Subcutaneous abdominal adipose tissue (tissue), 5 donors: ENCODE data around the gene ORM2.
"Not testable (repeated sequence)": the region's sequence is repeated elsewhere in the genome, so short reads cannot be mapped to it uniquely, and the experiment has no call there.

Source experiments
- H3K27ac ChIP-seq: one replicate; pipeline ENCODE4 v1.7.0; 2013; ENCODE audit warnings: low read depth, mild to moderate bottlenecking, inconsistent platforms, low read length, moderate library complexity
- H3K27me3 ChIP-seq, 5 donors: one replicate each; pipeline ENCODE4 v1.7.0; 2013; ENCODE audit warnings: low read length in 5 of 5, inconsistent platforms in 1 of 5; ENCODE audit not compliant: control insufficient read depth in 5 of 5, insufficient read depth in 4 of 5
- H3K36me3 ChIP-seq, 5 donors: one replicate each; pipeline ENCODE4 v1.7.0; 2013; ENCODE audit warnings: low read length in 5 of 5; ENCODE audit not compliant: control insufficient read depth in 5 of 5, insufficient read depth in 5 of 5
- H3K4me1 ChIP-seq, 5 donors: one replicate each; pipeline ENCODE4 v1.7.0; 2013; ENCODE audit warnings: low read length in 5 of 5, mild to moderate bottlenecking in 3 of 5, moderate library complexity in 1 of 5; ENCODE audit not compliant: control insufficient read depth in 5 of 5, insufficient read depth in 5 of 5
- H3K4me3 ChIP-seq, 5 donors: one replicate each; pipeline ENCODE4 v1.7.0; 2013; ENCODE audit warnings: low read length in 5 of 5, low read depth in 1 of 5
- H3K9ac ChIP-seq, 5 donors: one replicate each; pipeline ENCODE4 v1.7.0; 2013; ENCODE audit warnings: low read length in 5 of 5, mild to moderate bottlenecking in 4 of 5, moderate library complexity in 3 of 5
- H3K9me3 ChIP-seq, 5 donors: one replicate each; pipeline ENCODE4 v1.7.0; 2013; ENCODE audit warnings: low read length in 5 of 5; ENCODE audit not compliant: control insufficient read depth in 5 of 5
- donor health status: healthy.
- donor health status: healthy.
- donor health status: healthy.
- donor health status: healthy.
- donor health status: healthy.

The ORM2 gene

DNA sequence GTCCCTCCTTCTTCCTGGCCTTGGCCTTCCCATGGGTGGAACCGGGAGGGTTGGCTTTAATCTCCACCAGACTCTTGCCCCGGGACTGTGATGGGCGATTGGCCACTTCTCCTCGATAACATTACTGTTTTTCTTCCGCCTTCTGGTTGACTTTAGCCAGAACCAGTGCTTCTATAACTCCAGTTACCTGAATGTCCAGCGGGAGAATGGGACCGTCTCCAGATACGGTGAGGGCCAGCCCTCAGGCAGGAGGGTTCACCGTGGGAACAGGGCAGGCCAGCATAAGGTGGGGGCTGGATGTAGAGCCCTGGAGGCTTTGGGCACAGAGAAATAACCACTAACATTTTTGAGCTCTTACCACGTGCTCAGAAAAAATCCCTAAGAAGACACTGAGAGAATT, 967 bp downstream of the ORM2 start:
- Histone ChIP-seq H3K36me3 (peaks cover 0 to 11% (median 8%) of the 10 kb centered on the region in 5 donors), H3K27me3 (no peaks in the 10 kb centered on the region), H3K9me3 (no peaks in the 10 kb centered on the region), H3K4me1 (peaks cover 0 to 2% (median 0%) of the 10 kb centered on the region in 5 donors), H3K9ac (no peak overlapping the region), H3K27ac (no peak overlapping the region), H3K4me3 (no peak overlapping the region)

DNA sequence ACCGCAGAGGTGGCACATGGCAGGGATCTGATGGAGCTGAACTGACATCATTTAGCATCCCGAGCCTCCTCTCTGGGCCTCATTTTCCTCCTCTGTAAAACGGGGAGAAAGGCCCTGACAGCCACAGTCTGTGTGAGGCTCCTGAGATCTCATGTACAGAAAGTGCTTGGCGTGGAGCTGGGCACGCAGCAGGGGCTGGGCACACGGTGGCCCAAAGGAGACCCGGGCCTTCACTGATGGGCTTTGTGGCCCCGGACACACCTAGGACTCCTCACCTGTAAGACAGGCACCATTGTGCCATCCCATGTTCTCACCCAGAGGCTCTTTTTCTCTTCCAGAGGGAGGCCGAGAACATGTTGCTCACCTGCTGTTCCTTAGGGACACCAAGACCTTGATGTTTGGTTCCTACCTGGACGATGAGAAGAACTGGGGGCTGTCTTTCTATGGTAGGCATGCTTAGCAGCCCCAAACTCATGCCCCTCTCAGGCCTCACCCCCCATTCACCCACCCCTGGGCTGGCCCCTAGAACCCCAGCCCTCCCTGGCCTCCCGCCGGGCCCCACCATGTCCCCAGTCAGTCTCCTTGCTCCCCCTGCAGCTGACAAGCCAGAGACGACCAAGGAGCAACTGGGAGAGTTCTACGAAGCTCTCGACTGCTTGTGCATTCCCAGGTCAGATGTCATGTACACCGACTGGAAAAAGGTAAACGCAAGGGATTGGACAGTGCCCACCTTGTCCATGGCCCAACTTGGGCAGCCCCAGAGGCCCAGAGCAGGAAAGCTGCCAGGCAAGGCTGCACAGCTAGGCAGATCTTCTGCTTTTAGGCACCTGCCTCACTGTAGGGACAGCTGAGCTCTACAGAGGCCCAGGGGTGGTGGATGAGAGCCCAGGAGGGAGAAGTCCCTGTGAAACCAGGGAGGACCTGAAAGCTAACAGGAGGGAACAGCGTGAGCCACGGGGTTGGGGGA, 1.8 kb downstream of the ORM2 start:
- H3K9me3 ChIP-seq, H3K4me3 ChIP-seq, H3K4me1 ChIP-seq, H3K9ac ChIP-seq, H3K27ac ChIP-seq, H3K27me3 ChIP-seq: not testable (repeated sequence)
- H3K36me3 ChIP-seq: peaks cover 0 to 20% (median 17%) of the 10 kb centered on the region in 5 donors

GRCh38 chr9:114332474-114333040, 2.9 kb downstream of the ORM2 start:
- peaks cover 0 to 29% (median 27%) of the 10 kb centered on the region in 5 donors for H3K36me3 ChIP-seq
- H3K9ac ChIP-seq, H3K27ac ChIP-seq, H3K4me1 ChIP-seq, H3K4me3 ChIP-seq, H3K9me3 ChIP-seq, H3K27me3 ChIP-seq: not testable (repeated sequence)

DNA sequence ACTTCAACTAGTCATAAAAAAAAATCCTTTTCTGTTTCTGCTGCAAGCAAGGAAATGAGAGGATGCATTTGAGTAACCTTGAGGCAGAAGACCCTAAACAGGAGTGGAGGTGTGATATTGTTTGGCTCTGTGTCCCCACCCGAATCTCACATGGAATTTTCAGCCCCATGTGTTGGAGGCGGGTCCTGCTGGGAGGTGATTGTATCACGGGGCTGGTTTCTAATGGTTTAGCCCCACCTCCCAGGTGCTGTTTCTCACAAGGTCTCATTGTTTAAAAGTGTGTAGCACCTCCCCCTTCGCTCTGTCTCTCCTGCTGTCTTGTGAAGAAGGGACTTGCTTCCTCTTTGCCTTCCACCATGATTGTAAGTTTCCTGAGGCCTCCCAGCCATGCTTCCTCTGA, 4.0 kb downstream of the ORM2 start:
- H3K9me3 ChIP-seq, H3K4me1 ChIP-seq, H3K27ac ChIP-seq, H3K27me3 ChIP-seq, H3K9ac ChIP-seq, H3K4me3 ChIP-seq: not testable (repeated sequence)
- peaks cover 5 to 41% (median 38%) of the 10 kb centered on the region in 5 donors for H3K36me3 ChIP-seq

GRCh38 chr9:114334490-114334889, 4.8 kb downstream of the ORM2 start:
- Histone ChIP-seq H3K9me3 (no peaks in the 10 kb centered on the region), H3K27me3 (no peaks in the 10 kb centered on the region), H3K27ac (no peak overlapping the region), H3K9ac (no peak overlapping the region), H3K36me3 (peaks cover 5 to 48% (median 46%) of the 10 kb centered on the region in 5 donors), H3K4me3 (no peak overlapping the region), H3K4me1 (no peaks in the 10 kb centered on the region)

GRCh38 chr9:114335745-114336144, 6.1 kb downstream of the ORM2 start:
- Histone ChIP-seq H3K36me3 (peaks cover 5 to 61% (median 58%) of the 10 kb centered on the region in 5 donors), H3K4me3 (no peak overlapping the region), H3K4me1 (peaks cover 0 to 5% (median 0%) of the 10 kb centered on the region in 5 donors), H3K9me3 (no peaks in the 10 kb centered on the region), H3K27ac (no peak overlapping the region), H3K9ac (no peak overlapping the region), H3K27me3 (no peaks in the 10 kb centered on the region)

- no peaks in the 10 kb centered on the region for H3K27me3 ChIP-seq
- peaks cover 5 to 65% (median 62%) of the 10 kb centered on the region in 5 donors for H3K36me3 ChIP-seq
- no peak overlapping the region for H3K4me3 ChIP-seq
- H3K9me3 ChIP-seq: no peaks in the 10 kb centered on the region
- no peak overlapping the region for H3K27ac ChIP-seq
- no peak overlapping the region for H3K9ac ChIP-seq
- peaks cover 0 to 5% (median 0%) of the 10 kb centered on the region in 5 donors for H3K4me1 ChIP-seq
Observed at GRCh38 chr9:114336157-114336556, 6.5 kb downstream of the ORM2 start.

DNA sequence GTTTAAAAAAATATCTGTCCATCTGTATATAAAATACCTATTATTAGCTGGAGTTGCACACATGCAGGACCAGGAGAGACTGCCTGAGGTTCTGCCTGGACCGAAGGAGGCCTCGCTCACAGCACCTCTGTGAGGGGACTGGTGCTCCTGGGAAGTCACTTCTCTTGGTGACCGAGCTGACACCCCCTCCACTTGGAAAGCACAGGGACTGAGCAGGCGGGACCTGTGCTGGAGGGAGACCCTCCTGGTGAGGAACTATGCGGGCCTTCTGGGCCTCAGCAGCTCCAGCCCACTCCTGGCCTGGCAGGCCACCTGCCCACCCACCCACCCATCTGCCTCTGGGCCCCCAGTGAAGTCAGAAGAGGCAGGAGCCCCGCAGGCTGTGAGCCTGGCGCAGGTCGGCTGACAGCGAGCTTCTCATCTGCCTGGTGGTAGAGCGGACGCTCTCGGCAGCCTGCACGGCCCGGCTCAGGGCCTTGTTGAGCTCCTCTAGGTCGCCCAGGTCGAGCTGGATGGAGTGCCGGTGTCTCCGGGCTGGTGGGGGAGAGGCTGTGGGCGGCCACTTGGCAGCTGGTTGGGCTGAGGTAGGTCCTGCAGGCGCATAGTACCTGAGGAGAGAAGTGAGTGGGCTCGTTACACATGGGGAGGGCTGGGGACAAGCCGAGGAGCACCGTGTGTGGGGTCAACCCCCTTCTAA, 7.2 kb downstream of the ORM2 start:
- Histone ChIP-seq H3K9ac (no peak overlapping the region), H3K36me3 (peaks cover 5 to 72% (median 69%) of the 10 kb centered on the region in 5 donors), H3K27me3 (no peaks in the 10 kb centered on the region), H3K4me3 (no peak overlapping the region), H3K9me3 (no peaks in the 10 kb centered on the region), H3K4me1 (peaks cover 0 to 5% (median 0%) of the 10 kb centered on the region in 5 donors), H3K27ac (no peak overlapping the region)

GRCh38 chr9:114338187-114338586, 8.5 kb downstream of the ORM2 start:
- Histone ChIP-seq H3K27me3 (no peaks in the 10 kb centered on the region), H3K9ac (no peak overlapping the region), H3K4me3 (no peak overlapping the region), H3K27ac (no peak overlapping the region), H3K9me3 (no peaks in the 10 kb centered on the region), H3K36me3 (peaks cover 8 to 85% (median 82%) of the 10 kb centered on the region in 5 donors), H3K4me1 (peaks cover 0 to 5% (median 0%) of the 10 kb centered on the region in 5 donors)
